Activated T-cell treated with anti-CD3 and anti-CD28 coated beads, Interleukin-2, amount 50 U/mL, for 24 hours (primary cell): Measurements from ENCODE around the gene XRCC4.

Source experiments
- DNase-seq: peaks from one replicate; pipeline ENCODE4 v3.0.0-alpha.2; 2020
- H3K27ac Mint-ChIP-seq: 2 replicates; pipeline ENCODE4 v1.8.0; 2020; ENCODE audit warnings: mild to moderate bottlenecking, mixed read lengths
- H3K27me3 Mint-ChIP-seq: 2 replicates; pipeline ENCODE4 v1.8.0; 2020; ENCODE audit warnings: mixed read lengths
- H3K36me3 Mint-ChIP-seq: 2 replicates; pipeline ENCODE4 v1.8.0; 2020; ENCODE audit warnings: low read depth, mixed read lengths
- H3K4me1 Mint-ChIP-seq: 2 replicates; pipeline ENCODE4 v1.8.0; 2020; ENCODE audit warnings: low read depth, mixed read lengths
- H3K4me3 Mint-ChIP-seq: 2 replicates; pipeline ENCODE4 v1.8.0; 2020; ENCODE audit warnings: mild to moderate bottlenecking, moderate library complexity, mixed read lengths
- H3K9me3 Mint-ChIP-seq: 2 replicates; pipeline ENCODE4 v1.8.0; 2020; ENCODE audit warnings: mixed read lengths

Gene XRCC4

DNA sequence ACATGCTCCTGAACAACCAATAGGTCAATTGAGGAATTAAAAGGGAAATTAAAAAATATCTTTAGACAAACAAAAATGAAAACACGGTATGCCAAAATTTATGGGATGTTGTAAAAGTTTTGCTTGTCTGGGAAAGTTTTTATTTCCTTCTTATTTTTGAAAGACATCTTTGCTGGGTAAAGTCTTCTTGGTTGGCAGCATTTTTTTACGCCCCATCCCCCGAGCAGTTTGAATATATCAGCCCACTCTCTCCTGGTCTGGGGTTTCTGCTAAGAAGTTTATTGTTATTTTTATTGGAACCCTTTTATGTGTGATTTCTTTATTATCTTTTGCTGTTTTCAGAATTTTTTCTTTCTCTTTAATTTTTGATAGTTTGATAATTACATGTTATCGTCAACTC lies 16.3 kb downstream of the XRCC4 start:
- H3K4me3 Mint-ChIP-seq, result no peak overlapping the region
- H3K27me3 Mint-ChIP-seq, result no peaks in the 10 kb centered on the region
- peaks cover 29% of the 10 kb centered on the region for H3K36me3 Mint-ChIP-seq
- H3K9me3 Mint-ChIP-seq, result peaks cover 14% of the 10 kb centered on the region
- peaks cover 20% of the 10 kb centered on the region for H3K4me1 Mint-ChIP-seq
- DNase-seq, result no peak
- no peak overlapping the region for H3K27ac Mint-ChIP-seq

DNA sequence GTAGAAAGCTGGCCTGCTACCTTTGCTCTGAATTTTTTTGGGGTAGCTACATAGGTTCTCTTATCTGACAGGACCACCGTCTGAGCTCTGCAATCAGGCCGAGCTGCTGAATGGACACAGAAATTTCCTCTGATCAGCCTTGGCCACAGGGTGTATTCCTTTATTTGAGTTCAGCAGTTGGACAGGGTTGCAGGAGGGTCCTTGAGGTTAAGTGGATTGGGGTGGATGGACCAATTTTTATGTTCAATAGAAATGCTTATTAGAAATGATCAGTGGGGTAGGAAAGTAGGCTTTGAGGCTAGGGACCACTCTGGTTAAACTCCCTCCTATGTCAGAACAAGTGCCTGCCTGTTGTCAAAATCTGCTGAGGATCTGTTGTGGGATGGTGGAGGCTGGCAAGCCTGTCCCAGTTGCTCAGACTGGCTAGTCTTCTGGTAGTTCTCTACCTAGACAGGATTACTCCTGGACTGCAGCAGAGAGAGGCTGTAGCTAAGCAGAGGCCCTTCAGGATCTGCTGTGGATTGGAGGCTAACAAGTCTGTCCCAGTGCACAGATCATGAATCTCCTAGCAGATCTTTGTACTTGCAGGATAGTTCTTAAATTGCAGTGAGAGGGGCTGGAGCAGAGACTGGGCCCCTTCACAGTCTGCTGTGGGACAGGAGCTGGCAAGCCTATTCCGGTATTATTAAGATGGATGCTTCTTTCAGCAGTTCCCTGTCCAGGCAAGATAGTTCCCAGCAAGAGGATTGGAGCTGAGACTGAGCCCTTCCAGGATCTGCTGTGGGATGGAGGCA lies 18.0 kb downstream of the XRCC4 start:
- no peak overlapping the region for H3K4me3 Mint-ChIP-seq
- peaks cover 11% of the 10 kb centered on the region for H3K9me3 Mint-ChIP-seq
- H3K36me3 Mint-ChIP-seq, result peaks cover 26% of the 10 kb centered on the region
- no peak overlapping the region for H3K27ac Mint-ChIP-seq
- DNase-seq, result no peak
- peaks cover 20% of the 10 kb centered on the region for H3K4me1 Mint-ChIP-seq
- no peaks in the 10 kb centered on the region for H3K27me3 Mint-ChIP-seq

DNA sequence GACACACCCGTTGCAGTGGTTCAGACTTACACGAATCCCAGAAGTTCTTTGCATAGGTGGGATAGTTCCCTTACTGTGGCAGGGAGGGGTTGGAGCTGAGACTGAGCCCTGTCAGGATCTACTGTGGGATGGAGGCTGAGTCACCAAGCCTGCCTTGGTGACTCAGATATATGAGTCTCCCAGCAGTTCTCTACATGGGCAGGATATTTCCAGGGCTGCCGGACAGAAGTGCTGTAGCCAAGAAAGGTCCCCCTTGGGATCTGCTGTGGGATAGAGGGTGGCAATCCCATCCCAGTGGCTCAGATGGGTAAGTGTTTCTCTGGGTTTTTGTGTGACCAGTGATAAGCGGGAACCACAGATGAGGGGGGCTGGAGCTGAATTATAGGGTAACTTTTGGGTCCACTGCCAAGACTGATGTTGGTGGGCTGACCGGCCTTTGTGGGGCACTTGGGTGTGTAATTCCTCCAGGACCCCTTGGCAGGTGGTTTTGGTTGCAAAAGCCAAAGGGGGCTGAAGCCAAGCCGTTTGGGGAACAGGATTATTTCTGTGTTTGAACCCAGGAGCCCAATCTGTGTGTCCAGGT lies 18.7 kb downstream of the XRCC4 start:
- no peak for DNase-seq
- peaks cover 23% of the 10 kb centered on the region for H3K36me3 Mint-ChIP-seq
- H3K4me3 Mint-ChIP-seq, result no peak overlapping the region
- H3K27ac Mint-ChIP-seq, result no peak overlapping the region
- H3K27me3 Mint-ChIP-seq, result no peaks in the 10 kb centered on the region
- peaks cover 20% of the 10 kb centered on the region for H3K4me1 Mint-ChIP-seq
- H3K9me3 Mint-ChIP-seq, result peaks cover 9% of the 10 kb centered on the region

DNA sequence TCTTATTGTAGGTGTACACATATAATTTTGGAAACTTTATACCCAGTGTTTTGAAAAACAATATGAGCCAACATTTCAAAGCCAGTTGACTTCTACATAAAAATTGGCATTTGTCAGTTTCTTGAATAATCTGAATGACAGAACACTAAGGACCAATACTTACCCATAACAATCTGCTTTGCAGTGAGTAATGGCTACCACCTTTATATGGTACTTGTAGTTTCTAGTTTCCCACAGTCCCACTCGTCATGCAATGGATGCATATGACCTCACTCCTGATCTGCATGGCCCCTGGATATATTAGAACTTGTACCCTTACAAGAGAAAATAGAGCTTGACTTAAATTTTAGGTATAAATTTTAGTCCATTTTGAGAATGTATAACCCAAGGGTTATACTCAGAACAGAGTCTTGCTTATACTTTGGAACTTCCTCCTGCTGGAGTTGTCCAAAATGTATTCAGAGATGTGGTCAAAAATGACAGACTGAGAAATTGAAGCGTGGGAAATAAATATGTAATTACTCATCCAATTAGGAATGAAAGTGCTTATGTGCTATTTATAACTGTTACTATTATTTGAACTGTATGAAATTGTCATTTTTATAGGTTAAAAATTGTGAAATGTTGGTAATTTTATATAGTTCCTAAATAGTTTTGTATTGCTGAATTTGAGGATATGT lies 19.5 kb downstream of the XRCC4 start:
- no peak for DNase-seq
- no peak overlapping the region for H3K4me3 Mint-ChIP-seq
- no peak overlapping the region for H3K27ac Mint-ChIP-seq
- peaks cover 17% of the 10 kb centered on the region for H3K4me1 Mint-ChIP-seq
- H3K27me3 Mint-ChIP-seq, result no peaks in the 10 kb centered on the region
- H3K9me3 Mint-ChIP-seq, result peaks cover 9% of the 10 kb centered on the region
- H3K36me3 Mint-ChIP-seq, result peaks cover 23% of the 10 kb centered on the region

DNA sequence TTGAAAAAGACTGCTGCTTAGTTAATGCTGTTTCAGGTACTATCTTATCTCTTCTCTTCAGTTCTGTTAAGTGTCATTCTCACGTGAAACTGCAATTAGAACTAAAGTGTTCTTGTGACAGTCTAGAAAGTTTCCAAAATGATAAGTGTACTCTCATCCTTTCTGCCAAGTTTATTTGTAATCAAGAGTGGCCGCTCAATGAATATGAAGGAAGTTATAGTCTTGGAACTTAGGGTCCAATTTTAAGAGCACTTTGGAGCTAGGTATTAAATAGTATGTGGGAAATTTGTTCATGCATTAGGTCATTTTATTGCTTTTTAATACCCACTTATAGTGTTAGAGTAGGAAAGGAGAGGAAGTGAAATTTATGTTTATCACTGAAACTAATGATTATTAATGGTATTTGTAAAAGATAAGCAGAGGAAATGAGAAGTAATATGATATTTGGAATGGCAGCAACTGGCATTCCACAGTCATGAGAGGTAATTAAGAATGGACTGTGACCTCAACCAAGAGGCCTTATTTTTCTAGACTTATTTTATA lies 20.4 kb downstream of the XRCC4 start:
- peaks cover 7% of the 10 kb centered on the region for H3K4me1 Mint-ChIP-seq
- H3K36me3 Mint-ChIP-seq, result peaks cover 22% of the 10 kb centered on the region
- H3K27ac Mint-ChIP-seq, result no peak overlapping the region
- no peak for DNase-seq
- peaks cover 7% of the 10 kb centered on the region for H3K9me3 Mint-ChIP-seq
- no peaks in the 10 kb centered on the region for H3K27me3 Mint-ChIP-seq
- H3K4me3 Mint-ChIP-seq, result no peak overlapping the region

DNA sequence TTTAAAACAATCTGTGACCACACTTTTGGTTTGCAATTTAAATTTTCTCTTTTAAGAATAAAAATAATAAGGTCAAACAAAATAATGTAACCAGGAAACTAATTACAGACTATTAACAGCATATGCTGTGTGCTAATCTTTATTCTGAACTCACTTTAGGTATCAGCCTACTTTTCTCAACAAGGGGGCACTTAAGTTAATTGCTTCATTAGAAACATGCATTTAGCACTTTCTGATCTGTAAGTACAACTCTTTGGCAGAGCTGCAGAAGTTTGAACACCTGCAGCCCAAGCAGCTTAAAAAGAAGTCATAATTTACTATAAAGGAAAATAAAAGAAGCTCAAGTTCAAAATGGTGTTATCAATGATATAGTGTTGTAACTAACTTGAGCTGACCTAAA lies 21.7 kb downstream of the XRCC4 start:
- no peak overlapping the region for H3K27ac Mint-ChIP-seq
- H3K9me3 Mint-ChIP-seq, result peaks cover under 1% of the 10 kb centered on the region
- peaks cover 2% of the 10 kb centered on the region for H3K4me1 Mint-ChIP-seq
- H3K36me3 Mint-ChIP-seq, result peaks cover 13% of the 10 kb centered on the region
- H3K27me3 Mint-ChIP-seq, result no peaks in the 10 kb centered on the region
- DNase-seq, result no peak
- no peak overlapping the region for H3K4me3 Mint-ChIP-seq

DNA sequence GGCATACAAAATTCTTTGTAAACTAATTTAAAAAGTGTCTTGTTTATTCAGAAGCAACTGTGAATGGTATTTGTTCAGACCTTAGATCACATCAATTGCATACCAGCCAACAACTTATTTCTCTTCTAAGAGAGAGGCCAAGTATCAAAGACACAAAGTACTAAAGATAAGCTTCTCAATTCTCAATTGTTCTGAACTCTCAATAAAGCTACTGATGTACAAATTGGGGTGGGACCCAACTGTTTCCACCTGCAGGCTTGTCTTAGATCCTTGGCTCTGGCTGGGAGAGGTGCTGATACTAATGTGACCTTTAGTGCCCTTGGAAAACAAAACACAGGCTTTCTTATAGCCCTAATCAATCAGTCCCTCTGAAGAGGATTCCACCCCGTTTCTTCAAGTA lies 22.1 kb downstream of the XRCC4 start:
- Mint-ChIP-seq H3K27ac (no peak overlapping the region), H3K36me3 (peaks cover 13% of the 10 kb centered on the region), H3K9me3 (no peaks in the 10 kb centered on the region), H3K4me1 (peaks cover 2% of the 10 kb centered on the region), H3K4me3 (no peak overlapping the region), H3K27me3 (no peaks in the 10 kb centered on the region)
- DNase-seq, result no peak

DNA sequence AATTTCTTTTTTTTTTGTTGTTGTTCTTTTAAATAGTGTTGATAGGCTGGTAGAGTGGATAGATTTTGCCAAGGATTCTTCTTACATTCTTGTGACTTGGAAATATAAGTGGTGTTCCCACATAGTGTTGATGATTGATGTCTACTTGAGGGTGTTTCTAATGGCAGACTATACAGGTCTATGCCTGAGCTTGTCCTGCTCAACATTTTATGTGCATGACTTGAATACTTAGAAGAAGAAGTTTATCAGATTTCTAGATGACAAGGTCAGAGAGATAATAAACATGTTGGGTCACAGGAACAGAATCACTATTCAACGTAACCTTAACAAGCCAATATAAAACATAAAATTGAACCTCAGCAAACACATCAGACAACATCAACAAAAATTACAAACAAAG lies 24.2 kb downstream of the XRCC4 start:
- peaks cover 2% of the 10 kb centered on the region for H3K36me3 Mint-ChIP-seq
- no peak overlapping the region for H3K4me3 Mint-ChIP-seq
- no peak for DNase-seq

DNA sequence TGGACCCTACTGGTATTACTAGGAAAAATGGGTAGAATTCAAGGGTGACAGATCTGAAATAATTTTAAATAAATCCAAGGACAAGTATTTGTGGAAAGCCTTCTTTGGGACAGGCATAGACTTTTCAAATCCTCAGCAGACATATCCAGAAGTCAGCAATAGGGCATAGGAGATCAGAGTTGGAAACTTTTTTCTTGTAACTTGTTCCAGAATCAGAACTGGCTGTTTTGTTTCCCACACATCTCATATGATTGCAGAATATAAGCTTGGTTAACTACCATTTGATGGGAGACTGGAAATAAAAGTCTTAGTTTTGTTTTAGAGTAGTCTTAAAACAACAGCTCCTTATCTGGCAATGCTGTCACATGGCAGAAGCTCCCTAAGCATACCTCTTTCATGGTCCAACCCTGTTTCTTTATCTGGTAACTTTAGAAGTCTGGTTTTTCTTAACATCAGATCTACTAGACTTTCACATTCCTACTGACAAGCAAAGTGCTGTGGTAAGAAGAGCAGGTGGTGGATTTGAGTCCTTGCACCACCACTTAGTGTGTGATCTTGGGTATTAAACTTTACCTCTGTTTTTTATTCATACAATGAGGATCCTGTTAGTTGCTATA lies 25.1 kb downstream of the XRCC4 start:
- DNase-seq, result no peak
- Mint-ChIP-seq H3K9me3 (no peaks in the 10 kb centered on the region), H3K27me3 (no peaks in the 10 kb centered on the region), H3K4me1 (peaks cover 2% of the 10 kb centered on the region), H3K27ac (no peak overlapping the region), H3K36me3 (peaks cover 7% of the 10 kb centered on the region), H3K4me3 (no peak overlapping the region)

More for the DNA sequence above, 24.2 kb downstream of the XRCC4 start:
- Mint-ChIP-seq H3K27me3 (no peaks in the 10 kb centered on the region), H3K4me1 (peaks cover 2% of the 10 kb centered on the region), H3K27ac (no peak overlapping the region), H3K9me3 (no peaks in the 10 kb centered on the region)

DNA sequence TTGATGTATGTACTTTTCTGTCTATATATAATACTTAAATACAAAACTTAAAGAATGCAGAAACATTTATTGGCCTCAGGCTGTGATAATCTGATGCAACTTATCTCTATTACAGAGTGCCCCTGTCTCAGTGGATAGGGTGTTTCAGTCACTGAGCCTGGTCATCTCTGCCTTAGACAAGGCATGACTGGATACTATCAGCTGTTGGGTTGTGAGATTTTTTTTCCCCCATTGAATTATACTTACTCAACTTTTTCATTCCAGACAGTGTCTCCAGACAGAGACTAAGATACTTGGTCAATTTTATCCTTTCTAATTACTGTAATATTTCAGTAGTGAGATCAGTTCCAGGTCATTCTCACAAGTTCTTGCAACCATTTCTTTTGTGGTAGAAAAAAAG lies 26.7 kb downstream of the XRCC4 start:
- Mint-ChIP-seq H3K4me3 (no peak overlapping the region), H3K36me3 (peaks cover 9% of the 10 kb centered on the region), H3K4me1 (no peaks in the 10 kb centered on the region), H3K27ac (no peak overlapping the region), H3K9me3 (no peaks in the 10 kb centered on the region), H3K27me3 (no peaks in the 10 kb centered on the region)
- no peak for DNase-seq

DNA sequence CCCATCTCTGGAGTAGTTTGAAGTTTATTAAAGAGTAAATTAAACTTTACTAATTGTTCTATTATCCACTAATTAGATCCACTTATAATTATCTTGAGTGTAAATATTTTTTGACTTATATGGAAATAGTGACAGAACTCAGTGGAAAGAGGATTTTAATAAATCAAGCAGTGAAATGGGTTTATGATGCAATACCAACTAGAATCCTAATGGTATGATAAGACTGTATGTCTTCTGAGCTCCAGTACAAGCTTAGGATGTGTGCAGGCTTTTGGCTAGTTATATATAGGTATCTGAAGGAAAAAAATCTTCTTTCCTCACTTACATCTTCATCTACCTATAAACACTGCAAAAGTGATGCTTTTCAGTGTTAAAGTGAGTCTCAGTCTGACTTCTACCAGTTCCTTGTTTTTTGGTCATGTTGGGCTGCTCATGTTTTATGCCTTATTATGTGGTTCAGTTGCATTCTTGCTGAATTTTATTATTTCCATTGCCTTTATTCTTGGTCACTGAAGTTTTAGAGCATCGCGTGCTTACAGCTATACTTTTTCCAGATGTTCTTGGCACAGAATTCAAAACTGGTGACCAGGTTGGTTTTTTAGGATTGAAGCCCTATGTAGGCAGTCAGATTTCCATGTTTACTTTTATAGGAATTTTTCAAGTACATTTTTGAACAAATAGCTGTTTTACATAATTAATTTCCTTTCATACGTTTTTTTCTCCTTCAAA lies 30.5 kb downstream of the XRCC4 start:
- Mint-ChIP-seq H3K27ac (no peak overlapping the region), H3K9me3 (peaks cover 9% of the 10 kb centered on the region), H3K4me1 (peaks cover 2% of the 10 kb centered on the region), H3K4me3 (no peak overlapping the region), H3K36me3 (peaks cover 24% of the 10 kb centered on the region), H3K27me3 (no peaks in the 10 kb centered on the region)
- DNase-seq, result no peak

DNA sequence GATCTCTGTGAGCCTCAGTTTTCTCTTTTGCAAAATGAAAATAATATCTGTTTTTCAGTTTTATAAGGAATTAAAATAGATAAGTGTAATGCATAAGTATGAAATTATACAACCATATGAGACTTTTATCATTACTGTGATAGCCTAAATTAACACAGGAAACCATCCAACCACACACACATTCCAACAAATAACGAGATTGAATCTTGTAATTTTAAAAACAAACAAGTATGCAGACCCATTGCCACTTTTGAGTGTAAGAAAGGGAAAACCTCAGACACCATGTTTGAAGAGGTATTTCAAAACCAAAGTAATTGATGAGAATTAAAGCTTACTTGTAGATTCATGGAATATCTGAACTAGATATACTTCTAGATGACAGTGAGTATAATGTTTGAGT lies 32.0 kb downstream of the XRCC4 start:
- no peak for DNase-seq
- peaks cover 12% of the 10 kb centered on the region for H3K9me3 Mint-ChIP-seq
- H3K27me3 Mint-ChIP-seq, result no peaks in the 10 kb centered on the region
- no peak overlapping the region for H3K27ac Mint-ChIP-seq
- peaks cover 37% of the 10 kb centered on the region for H3K36me3 Mint-ChIP-seq
- H3K4me3 Mint-ChIP-seq, result no peak overlapping the region
- H3K4me1 Mint-ChIP-seq, result peaks cover 2% of the 10 kb centered on the region

DNA sequence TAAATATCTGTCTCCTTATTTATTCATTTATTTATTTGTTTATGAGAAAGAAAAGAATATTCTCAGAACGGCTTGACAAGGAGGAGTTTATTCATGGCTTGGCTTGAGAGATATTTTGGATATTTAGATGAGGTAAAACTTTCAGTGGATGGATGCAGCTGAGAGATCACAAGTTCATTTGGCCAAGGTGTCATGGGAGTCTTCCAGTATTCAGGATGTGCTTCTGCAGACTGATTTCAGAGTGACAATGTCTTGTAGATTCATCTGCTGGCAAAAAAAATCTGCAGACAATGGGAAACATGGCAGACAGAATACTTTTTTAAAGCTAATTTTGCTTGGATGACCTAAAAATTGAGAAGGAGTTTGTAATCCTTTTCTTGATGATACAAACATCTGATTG lies 38.5 kb downstream of the XRCC4 start:
- H3K36me3 Mint-ChIP-seq, result peaks cover 60% of the 10 kb centered on the region
- peaks cover 17% of the 10 kb centered on the region for H3K9me3 Mint-ChIP-seq
- H3K4me1 Mint-ChIP-seq, result no peaks in the 10 kb centered on the region
- no peak for DNase-seq
- no peaks in the 10 kb centered on the region for H3K27me3 Mint-ChIP-seq
- no peak overlapping the region for H3K27ac Mint-ChIP-seq
- H3K4me3 Mint-ChIP-seq, result no peak overlapping the region

DNA sequence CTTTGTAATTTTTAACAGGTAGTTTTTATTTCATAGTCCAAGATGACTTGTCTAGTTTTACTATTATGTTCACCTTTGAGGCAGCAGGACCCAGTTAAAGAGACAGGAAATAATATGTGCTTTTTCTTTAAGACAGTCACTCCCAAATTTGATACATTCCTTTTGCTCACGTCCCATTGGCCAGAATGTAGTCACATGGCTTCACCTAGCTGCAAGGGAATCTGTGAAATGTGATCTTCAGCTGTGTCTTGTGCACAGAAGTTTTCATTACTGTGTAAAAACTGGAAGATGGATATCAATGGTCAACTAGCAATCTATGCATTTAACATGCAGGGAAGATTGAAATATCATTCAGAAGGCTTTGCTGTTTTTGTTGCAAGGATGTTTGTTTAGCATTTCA lies 41.1 kb downstream of the XRCC4 start:
- no peaks in the 10 kb centered on the region for H3K4me1 Mint-ChIP-seq

More for the DNA sequence above, 41.1 kb downstream of the XRCC4 start:
- H3K9me3 Mint-ChIP-seq, result peaks cover 5% of the 10 kb centered on the region
- no peak for DNase-seq
- no peak overlapping the region for H3K27ac Mint-ChIP-seq
- peaks cover 44% of the 10 kb centered on the region for H3K36me3 Mint-ChIP-seq
- no peaks in the 10 kb centered on the region for H3K27me3 Mint-ChIP-seq
- H3K4me3 Mint-ChIP-seq, result no peak overlapping the region
